Naive B cell (primary cell): ENCODE measurements around the gene CLDN16. TPM values are rescaled to one million over a fixed set of nuclear protein-coding genes. Genes with fewer than 3 reads are reported as not detected.

Experiments
- ATAC-seq, 2 donors: fragments of 150-1000 bp; cut with Tn5 transposase; 2 replicates each; pipeline ENCODE4 v1.10.0; 2021; ENCODE audit warnings: low read depth in 2 of 2, mild to moderate bottlenecking in 2 of 2, moderate library complexity in 2 of 2
- DNase-seq: peaks from one replicate; pipeline ENCODE4 v3.0.0; 2022
- H3K27ac Mint-ChIP-seq, 6 donors: one replicate each; pipeline ENCODE4 v1.8.0; 2020 to 2022; ENCODE audit warnings: mild to moderate bottlenecking in 6 of 6, mixed read lengths in 6 of 6, moderate library complexity in 5 of 6, inconsistent platforms in 2 of 6
- H3K27me3 Mint-ChIP-seq, 3 donors: one replicate each; pipeline ENCODE4 v1.8.0; 2021 to 2022; ENCODE audit warnings: mixed read lengths in 3 of 3, mild to moderate bottlenecking in 1 of 3
- H3K36me3 Mint-ChIP-seq, 2 donors: one replicate each; pipeline ENCODE4 v1.8.0; 2020 to 2022; ENCODE audit warnings: mixed read lengths in 2 of 2, inconsistent platforms in 1 of 2, mild to moderate bottlenecking in 1 of 2
- H3K4me1 Mint-ChIP-seq, 3 donors: one replicate each; pipeline ENCODE4 v1.8.0; 2020 to 2022; ENCODE audit warnings: mixed read lengths in 3 of 3, inconsistent platforms in 1 of 3, mild to moderate bottlenecking in 1 of 3, moderate library complexity in 1 of 3
- H3K4me3 Mint-ChIP-seq, 8 donors: one replicate each; pipeline ENCODE4 v1.8.0; 2020 to 2022; ENCODE audit warnings: mild to moderate bottlenecking in 8 of 8, mixed read lengths in 8 of 8, moderate library complexity in 8 of 8, inconsistent platforms in 2 of 8
- H3K9me3 Mint-ChIP-seq, 7 donors: one replicate each; pipeline ENCODE4 v1.8.0; 2020 to 2022; ENCODE audit warnings: mixed read lengths in 7 of 7, mild to moderate bottlenecking in 5 of 7, inconsistent platforms in 2 of 7, moderate library complexity in 1 of 7
- polyA plus RNA-seq, 6 donors: library from polyadenylated mRNA; unstranded; fragments of 300-500 nt; fragmentation: Illumina TruSeq; gene quantifications; one replicate each; pipeline ENCODE4 v1.2.3, GENCODE V29; 2021; ENCODE audit warnings: low read depth in 6 of 6

The CLDN16 gene
- polyA plus RNA-seq, result not detected

GRCh38 chr3:190387578-190388213 lies at the start of gene CLDN16:
TSS of gene CLDN16 (plus strand) at chr3:190388163. CDS start at chr3:190388330, 167 bp downstream.
- no peak within 1 kb of the TSS for H3K27ac Mint-ChIP-seq
- peaks cover 0 to 9% (median 0%) of the 10 kb centered on the region in 3 donors for H3K27me3 Mint-ChIP-seq
- no peak within 1 kb of the TSS for H3K4me3 Mint-ChIP-seq
- DNase-seq (no peak), ATAC-seq (no peak)
- H3K9me3 Mint-ChIP-seq, result no peaks in the 10 kb centered on the region
- no peaks in the 10 kb centered on the region for H3K36me3 Mint-ChIP-seq
- H3K4me1 Mint-ChIP-seq, result no peaks in the 10 kb centered on the region

- Mint-ChIP-seq H3K36me3 (peaks cover 0 to 5% of the 10 kb centered on the region in 2 donors), H3K9me3 (peaks cover 0 to 14% (median 4%) of the 10 kb centered on the region in 7 donors), H3K27ac (no peak overlapping the region), H3K4me3 (no peak overlapping the region), H3K27me3 (peaks cover 0 to 4% (median 0%) of the 10 kb centered on the region in 3 donors), H3K4me1 (no peaks in the 10 kb centered on the region)
- no peak for DNase-seq
- no peak for ATAC-seq
These were observed 49.2 kb upstream of the CLDN16 start for GRCh38 chr3:190338717-190339116.

GRCh38 chr3:190339130-190339529 lies 48.8 kb upstream of the CLDN16 start:
- H3K27me3 Mint-ChIP-seq, result peaks cover 0 to 4% (median 0%) of the 10 kb centered on the region in 3 donors
- H3K9me3 Mint-ChIP-seq, result peaks cover 0 to 14% (median 4%) of the 10 kb centered on the region in 7 donors
- no peak for DNase-seq
- H3K27ac Mint-ChIP-seq, result no peak overlapping the region
- no peak overlapping the region for H3K4me3 Mint-ChIP-seq
- H3K4me1 Mint-ChIP-seq, result no peaks in the 10 kb centered on the region
- peaks cover 0 to 5% of the 10 kb centered on the region in 2 donors for H3K36me3 Mint-ChIP-seq
- no peak for ATAC-seq

- DNase-seq (no peak), ATAC-seq (no peak)
- Mint-ChIP-seq H3K4me3 (no peak overlapping the region), H3K9me3 (peaks cover 0 to 14% (median 4%) of the 10 kb centered on the region in 7 donors), H3K36me3 (peaks cover 0 to 5% of the 10 kb centered on the region in 2 donors), H3K27me3 (peaks cover 0 to 4% (median 0%) of the 10 kb centered on the region in 3 donors), H3K27ac (no peak overlapping the region), H3K4me1 (no peaks in the 10 kb centered on the region)
These were observed 47.9 kb upstream of the CLDN16 start for GRCh38 chr3:190340071-190340470.

- no peaks in the 10 kb centered on the region for H3K4me1 Mint-ChIP-seq
- no peak overlapping the region for H3K4me3 Mint-ChIP-seq
- DNase-seq, result no peak
- peaks cover 7 to 22% (median 9%) of the 10 kb centered on the region in 7 donors for H3K9me3 Mint-ChIP-seq
- peak overlapping the region in 1 of 6 donors; percentile 12 for H3K27ac Mint-ChIP-seq
- no peak for ATAC-seq
- H3K36me3 Mint-ChIP-seq, result peaks cover 0 to 5% of the 10 kb centered on the region in 2 donors
- no peaks in the 10 kb centered on the region for H3K27me3 Mint-ChIP-seq
These were observed 42.7 kb upstream of the CLDN16 start for GRCh38 chr3:190345027-190345821.

- no peaks in the 10 kb centered on the region for H3K4me1 Mint-ChIP-seq
These were observed 42.1 kb upstream of the CLDN16 start for GRCh38 chr3:190345878-190346277.

GRCh38 chr3:190346541-190346940 lies 41.4 kb upstream of the CLDN16 start:
- H3K4me1 Mint-ChIP-seq, result no peaks in the 10 kb centered on the region
- H3K36me3 Mint-ChIP-seq, result peaks cover 0 to 5% of the 10 kb centered on the region in 2 donors
- DNase-seq, result no peak
- ATAC-seq, result no peak
- H3K27ac Mint-ChIP-seq, result no peak overlapping the region
- no peaks in the 10 kb centered on the region for H3K27me3 Mint-ChIP-seq
- peaks cover 3 to 17% (median 7%) of the 10 kb centered on the region in 7 donors for H3K9me3 Mint-ChIP-seq
- H3K4me3 Mint-ChIP-seq, result no peak overlapping the region

More at GRCh38 chr3:190345878-190346277, 42.1 kb upstream of the CLDN16 start:
- Mint-ChIP-seq H3K27ac (no peak overlapping the region), H3K4me3 (no peak overlapping the region), H3K27me3 (no peaks in the 10 kb centered on the region), H3K36me3 (peaks cover 0 to 5% of the 10 kb centered on the region in 2 donors), H3K9me3 (peaks cover 3 to 17% (median 7%) of the 10 kb centered on the region in 7 donors)
- no peak for ATAC-seq
- DNase-seq, result no peak

GRCh38 chr3:190352861-190353457 lies 35.0 kb upstream of the CLDN16 start:
- Mint-ChIP-seq H3K4me1 (no peaks in the 10 kb centered on the region), H3K4me3 (no peak overlapping the region), H3K9me3 (peaks cover 0 to 11% (median 5%) of the 10 kb centered on the region in 7 donors), H3K36me3 (no peaks in the 10 kb centered on the region), H3K27me3 (no peaks in the 10 kb centered on the region), H3K27ac (no peak overlapping the region)
- ATAC-seq (no peak), DNase-seq (no peak)

GRCh38 chr3:190356246-190356645 lies 31.7 kb upstream of the CLDN16 start:
- H3K9me3 Mint-ChIP-seq, result peaks cover 0 to 2% (median 0%) of the 10 kb centered on the region in 7 donors
- ATAC-seq, result no peak
- no peak overlapping the region for H3K4me3 Mint-ChIP-seq
- H3K4me1 Mint-ChIP-seq, result no peaks in the 10 kb centered on the region
- H3K36me3 Mint-ChIP-seq, result no peaks in the 10 kb centered on the region
- no peak overlapping the region for H3K27ac Mint-ChIP-seq
- H3K27me3 Mint-ChIP-seq, result no peaks in the 10 kb centered on the region
- no peak for DNase-seq

- no peak for ATAC-seq
- H3K27ac Mint-ChIP-seq, result no peak overlapping the region
These were observed 30.5 kb upstream of the CLDN16 start for GRCh38 chr3:190357468-190357867.

GRCh38 chr3:190359813-190360212 lies 28.1 kb upstream of the CLDN16 start:
- H3K4me1 Mint-ChIP-seq, result no peaks in the 10 kb centered on the region
- ATAC-seq (no peak), DNase-seq (no peak)
- no peaks in the 10 kb centered on the region for H3K36me3 Mint-ChIP-seq
- no peak overlapping the region for H3K27ac Mint-ChIP-seq
- peaks cover 0 to 4% (median 0%) of the 10 kb centered on the region in 3 donors for H3K27me3 Mint-ChIP-seq
- no peak overlapping the region for H3K4me3 Mint-ChIP-seq
- peaks cover 0 to 2% (median 0%) of the 10 kb centered on the region in 7 donors for H3K9me3 Mint-ChIP-seq

More at GRCh38 chr3:190357468-190357867, 30.5 kb upstream of the CLDN16 start:
- no peak overlapping the region for H3K4me3 Mint-ChIP-seq
- H3K27me3 Mint-ChIP-seq, result no peaks in the 10 kb centered on the region
- H3K9me3 Mint-ChIP-seq, result peaks cover 0 to 4% (median 0%) of the 10 kb centered on the region in 7 donors
- H3K4me1 Mint-ChIP-seq, result no peaks in the 10 kb centered on the region
- no peak for DNase-seq
- no peaks in the 10 kb centered on the region for H3K36me3 Mint-ChIP-seq

- ATAC-seq (no peak), DNase-seq (no peak)
- no peak overlapping the region for H3K4me3 Mint-ChIP-seq
- H3K27ac Mint-ChIP-seq, result no peak overlapping the region
- no peaks in the 10 kb centered on the region for H3K36me3 Mint-ChIP-seq
- H3K4me1 Mint-ChIP-seq, result no peaks in the 10 kb centered on the region
- H3K27me3 Mint-ChIP-seq, result peaks cover 0 to 7% (median 0%) of the 10 kb centered on the region in 3 donors
- H3K9me3 Mint-ChIP-seq, result peaks cover 0 to 2% (median 0%) of the 10 kb centered on the region in 7 donors
These were observed 27.7 kb upstream of the CLDN16 start for GRCh38 chr3:190360228-190360627.

GRCh38 chr3:190361791-190362190 lies 26.2 kb upstream of the CLDN16 start:
- Mint-ChIP-seq H3K4me1 (no peaks in the 10 kb centered on the region), H3K27me3 (peaks cover 0 to 7% (median 0%) of the 10 kb centered on the region in 3 donors), H3K36me3 (no peaks in the 10 kb centered on the region), H3K27ac (no peak overlapping the region), H3K9me3 (peaks cover 0 to 2% (median 0%) of the 10 kb centered on the region in 7 donors), H3K4me3 (no peak overlapping the region)
- no peak for ATAC-seq
- no peak for DNase-seq
